HAP-1 (cell line): Measurements from ENCODE around the gene SENP1.
"Not testable (repeated sequence)": the region's sequence is repeated elsewhere in the genome, so short reads cannot be mapped to it uniquely, and the experiment has no call there.

Source experiments
- DNase-seq, 2 experiments: peaks; one replicate each; pipeline ENCODE4 v3.0.0-alpha.2; 2016 to 2020; ENCODE audit warnings: low spot score in 2 of 2
- H3K27me3 ChIP-seq: fragments of 250-450 bp; sonication (Bioruptor Pico); 2 replicates; pipeline ENCODE4 v1.5.1; 2020; ENCODE audit warnings: low read depth, mild to moderate bottlenecking, moderate library complexity
- H3K36me3 ChIP-seq: fragments of 250-450 bp; sonication (Bioruptor Pico); replicated peaks from 2 replicates; pipeline ENCODE4 v1.5.1; 2020; ENCODE audit warnings: mild to moderate bottlenecking
- H3K4me1 ChIP-seq: fragments of 250-450 bp; sonication (Bioruptor Pico); 2 replicates; pipeline ENCODE4 v1.5.1; 2020; ENCODE audit warnings: mild to moderate bottlenecking
- H3K4me3 ChIP-seq: fragments of 250-450 bp; sonication (Bioruptor Pico); 2 replicates; pipeline ENCODE4 v1.5.1; 2020; ENCODE audit warnings: mild to moderate bottlenecking, moderate library complexity
- H3K9me3 ChIP-seq: fragments of 250-450 bp; sonication (Bioruptor Pico); 2 replicates; pipeline ENCODE4 v1.5.1; 2020; ENCODE audit warnings: mild to moderate bottlenecking, moderate library complexity
- in situ Hi-C: fragments of 300-500 bp; cut with MboI; formaldehyde crosslinking; loops from 3 replicates; pipeline ENCODE4 v1.14.3; 2020; ENCODE audit warnings: low sequenced_read_pairs, inconsistent platforms, mixed read lengths

SENP1 gene

DNA sequence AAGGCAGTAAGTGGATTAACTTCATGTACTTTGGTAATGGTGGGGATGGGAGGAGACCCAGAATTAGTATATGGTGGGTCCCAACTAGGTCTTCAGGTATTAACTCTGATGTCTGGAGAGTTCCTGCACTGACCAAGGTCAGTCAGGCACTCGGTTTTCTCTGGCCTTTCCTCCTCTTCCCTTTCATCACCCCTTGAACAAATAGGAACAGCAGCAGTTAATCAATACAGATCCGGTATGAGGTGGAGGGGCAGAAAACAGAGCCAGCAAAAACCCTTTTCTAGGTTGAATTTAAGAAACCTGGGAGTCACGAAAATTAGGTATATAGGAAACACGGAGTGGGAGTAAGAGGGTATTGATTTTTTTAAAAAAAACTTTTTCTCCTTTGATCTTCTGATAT lies 17.3 kb upstream of the SENP1 start:
- Histone ChIP-seq H3K36me3 (peaks cover 48% of the 10 kb centered on the region), H3K4me1 (peaks cover 27% of the 10 kb centered on the region), H3K9me3 (no peaks in the 10 kb centered on the region), H3K27me3 (no peaks in the 10 kb centered on the region), H3K4me3 (no peak overlapping the region)
- DNase-seq, result no peak
- in situ Hi-C loops, result no loop called here

DNA sequence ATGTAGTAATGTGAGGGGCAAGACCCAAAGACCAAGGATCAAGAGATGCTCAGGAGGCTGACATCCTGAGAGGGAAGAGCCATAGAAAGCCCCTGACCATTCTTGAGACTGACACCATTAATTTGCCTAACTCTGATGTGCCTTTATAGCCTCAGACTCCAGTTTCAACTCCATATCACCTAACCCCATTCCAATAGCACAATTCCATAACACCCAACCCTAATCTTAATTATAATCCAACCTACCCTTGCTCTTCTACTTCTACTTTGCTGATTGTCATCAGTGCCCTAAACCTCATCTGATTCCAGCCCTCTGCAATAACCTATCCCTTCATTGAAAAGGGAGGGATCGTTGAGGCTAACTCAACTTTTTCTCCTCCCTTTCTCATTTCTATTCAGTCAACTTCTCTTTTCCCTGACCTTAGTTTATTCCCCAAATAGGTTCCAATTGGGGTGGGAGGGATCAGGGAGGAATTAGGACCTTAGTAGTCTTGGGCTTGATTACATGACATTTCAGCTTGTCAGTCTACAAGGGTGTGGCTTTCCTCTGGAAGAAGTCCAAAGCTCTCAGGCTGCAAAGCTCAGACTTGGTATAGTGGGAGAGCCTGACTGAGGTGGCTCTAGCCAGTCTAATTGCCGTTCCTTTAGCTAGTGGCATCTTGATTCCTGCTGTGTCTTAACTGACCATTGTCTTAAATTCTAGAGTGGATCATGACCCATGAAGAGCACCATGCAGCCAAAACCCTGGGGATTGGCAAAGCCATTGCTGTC lies 16.4 kb upstream of the SENP1 start:
- in situ Hi-C loops, result no loop called here
- H3K36me3 ChIP-seq, result peaks cover 38% of the 10 kb centered on the region

DNA sequence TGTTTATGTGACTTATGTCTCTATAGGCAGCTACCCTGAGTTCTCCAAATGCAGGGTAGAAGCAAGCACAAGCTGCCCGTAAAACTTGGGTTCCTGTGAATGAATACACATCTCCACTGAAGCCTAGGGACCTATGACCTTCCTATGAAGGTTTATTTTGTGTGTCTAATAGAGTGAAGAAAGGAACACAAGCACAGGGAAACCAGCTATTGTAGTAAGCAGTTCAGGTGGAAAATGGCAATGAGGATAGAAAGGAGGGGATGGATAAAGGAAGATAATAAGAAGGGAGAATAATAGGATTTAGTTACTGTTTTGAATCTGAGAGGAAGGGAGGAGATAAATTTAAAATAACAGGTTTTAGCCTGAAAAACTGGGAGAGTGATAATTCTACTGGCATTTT lies 15.6 kb upstream of the SENP1 start:
- H3K4me3 ChIP-seq, result no peak overlapping the region
- peaks cover 29% of the 10 kb centered on the region for H3K4me1 ChIP-seq
- in situ Hi-C loops, result no loop called here
- peaks cover 11% of the 10 kb centered on the region; the same call in 1 of the 2 replicates for H3K27me3 ChIP-seq
- peak in 1 of 2 experiments; percentile 37 for DNase-seq
- H3K9me3 ChIP-seq, result no peaks in the 10 kb centered on the region
- peaks cover 31% of the 10 kb centered on the region for H3K36me3 ChIP-seq

More for the DNA sequence above, 16.4 kb upstream of the SENP1 start:
- DNase-seq, result no peak
- Histone ChIP-seq H3K4me1 (peaks cover 29% of the 10 kb centered on the region), H3K4me3 (no peak overlapping the region), H3K27me3 (peaks cover 6% of the 10 kb centered on the region; the same call in 1 of the 2 replicates), H3K9me3 (no peaks in the 10 kb centered on the region)

DNA sequence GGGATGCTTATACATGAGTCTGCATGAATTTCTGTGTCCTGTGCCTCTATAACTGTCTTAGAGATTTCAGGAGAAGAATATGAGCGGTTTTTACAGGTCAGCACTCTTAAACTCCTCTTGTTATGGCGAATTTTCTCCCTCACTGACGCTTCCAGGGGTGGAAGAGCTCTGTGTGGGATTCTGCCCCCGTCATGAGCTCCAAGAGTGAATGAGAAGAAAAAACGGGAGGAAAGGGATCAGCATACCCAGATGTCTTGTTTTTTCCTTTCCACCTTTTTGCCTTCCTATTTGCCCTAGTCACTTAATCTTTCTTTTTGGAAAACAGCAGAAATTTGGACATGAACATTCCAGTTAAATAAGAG lies 13.9 kb upstream of the SENP1 start:
- H3K36me3 ChIP-seq, result peaks cover 18% of the 10 kb centered on the region
- H3K9me3 ChIP-seq, result no peaks in the 10 kb centered on the region
- H3K4me3 ChIP-seq, result peak overlapping the region; percentile 68
- in situ Hi-C loops, result no loop called here
- peaks cover 29% of the 10 kb centered on the region for H3K4me1 ChIP-seq
- peaks cover 11% of the 10 kb centered on the region; the same call in 1 of the 2 replicates for H3K27me3 ChIP-seq
- DNase-seq, result no peak

DNA sequence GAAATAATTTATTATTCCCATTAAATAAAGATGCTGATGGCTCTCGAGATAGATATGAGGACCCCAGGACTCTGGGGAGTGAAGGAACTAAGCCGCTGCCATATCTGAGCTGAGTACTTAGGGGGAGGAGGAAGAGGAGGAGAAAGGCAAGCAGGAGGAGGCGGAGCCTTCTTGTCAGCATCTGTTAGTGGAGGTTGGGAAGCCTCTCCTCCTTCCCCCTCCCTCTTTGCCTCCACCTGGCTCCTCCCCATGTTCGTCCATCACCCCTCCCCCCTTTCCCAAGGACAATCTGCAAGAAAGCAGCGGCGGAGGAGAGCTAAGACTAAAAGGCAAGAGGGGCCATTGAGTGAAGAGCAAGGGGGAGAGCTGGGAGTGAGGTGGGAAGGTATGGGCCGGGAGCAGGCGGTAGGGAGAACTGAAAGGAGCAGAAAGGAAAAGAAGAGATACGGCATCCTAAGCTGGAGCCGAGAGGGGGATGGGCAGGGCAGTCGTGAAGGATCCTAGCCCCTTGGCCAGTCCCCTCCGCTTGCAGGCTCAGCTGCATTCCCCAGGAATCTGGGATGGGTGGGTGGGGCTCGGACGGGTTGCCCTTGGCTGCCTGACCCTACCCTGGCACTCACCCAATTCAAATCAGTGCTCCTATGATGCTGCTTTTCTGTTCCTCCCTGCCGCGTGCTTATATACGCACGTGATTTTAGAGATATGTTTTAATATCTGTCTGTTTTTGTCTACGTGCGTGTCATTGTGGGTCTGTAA lies 13.4 kb upstream of the SENP1 start, which contains the start of gene PFKM:
Gene PFKM (plus strand): TSS at position 287 of the 756 bp plus-strand sequence. CDS start 3,411 bp downstream, outside the sequence.
- H3K4me3 ChIP-seq, result peak within 1 kb of the TSS; percentile 68
- H3K9me3 ChIP-seq, result no peaks in the 10 kb centered on the region
- in situ Hi-C loops, result no loop called here
- peaks cover 11% of the 10 kb centered on the region; the same call in 1 of the 2 replicates for H3K27me3 ChIP-seq
- peaks cover 29% of the 10 kb centered on the region for H3K4me1 ChIP-seq
- DNase-seq, result peak; percentile 97 to 98
- H3K36me3 ChIP-seq, result peaks cover 16% of the 10 kb centered on the region

DNA sequence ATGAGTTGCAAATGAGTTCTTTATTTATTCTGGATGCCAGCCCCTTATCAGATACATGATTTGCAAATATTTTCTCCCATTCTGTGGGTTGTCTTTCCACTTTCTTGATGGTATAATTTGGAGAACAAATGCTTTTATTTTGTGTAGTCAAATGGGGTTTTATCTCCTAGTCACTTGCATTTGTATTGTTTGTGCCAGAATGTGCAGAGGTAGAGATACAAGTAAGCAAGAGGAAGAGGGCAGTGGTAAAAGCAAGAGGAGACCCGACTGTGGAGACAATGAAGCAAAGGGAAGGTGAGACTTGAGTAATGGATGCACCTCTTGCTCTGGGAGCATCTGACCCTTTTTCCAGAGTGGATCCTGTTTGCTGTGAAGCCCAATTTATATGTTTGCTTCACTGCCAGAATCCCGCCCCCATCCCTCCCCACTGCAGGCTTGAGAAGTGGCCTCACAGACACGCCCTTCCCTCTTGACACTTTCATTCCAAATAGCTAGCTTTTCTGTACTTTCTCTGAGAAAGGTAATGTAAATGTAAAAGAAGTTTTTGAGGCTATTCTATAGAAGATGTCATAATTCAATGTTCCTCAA lies 12.5 kb upstream of the SENP1 start:
- DNase-seq, result peak in 1 of 2 experiments; percentile 39
- in situ Hi-C loops, result no loop called here
- Histone ChIP-seq H3K36me3 (peaks cover 9% of the 10 kb centered on the region), H3K4me3 (peak overlapping the region; percentile 68; the same call in 1 of the 2 replicates), H3K4me1 (peaks cover 29% of the 10 kb centered on the region), H3K9me3 (no peaks in the 10 kb centered on the region), H3K27me3 (peaks cover 11% of the 10 kb centered on the region; the same call in 1 of the 2 replicates)

DNA sequence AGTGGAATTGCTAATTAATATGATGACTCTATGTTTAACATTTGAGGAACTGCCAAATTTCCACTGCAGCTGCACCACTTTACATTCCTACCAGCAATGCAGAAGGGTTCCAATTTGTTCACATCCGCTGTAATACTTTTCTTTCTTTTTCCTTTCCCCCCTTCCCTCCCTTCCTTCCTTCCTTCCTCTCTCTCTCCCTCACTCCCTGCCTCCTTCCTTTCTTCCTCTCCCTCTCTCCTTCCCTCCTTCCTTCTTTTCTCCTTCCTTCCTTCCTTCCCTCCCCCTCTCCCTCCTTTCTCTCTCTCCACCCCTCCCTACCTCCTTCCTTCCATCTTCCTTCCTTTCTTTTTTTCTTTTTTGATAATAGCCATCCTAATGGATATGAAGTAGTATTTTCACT lies 10.1 kb upstream of the SENP1 start:
- H3K9me3 ChIP-seq, result no peaks in the 10 kb centered on the region
- peaks cover 11% of the 10 kb centered on the region; the same call in 1 of the 2 replicates for H3K27me3 ChIP-seq
- H3K4me3 ChIP-seq, result no peak overlapping the region
- no peak for DNase-seq
- in situ Hi-C loops, result no loop called here
- peaks cover 19% of the 10 kb centered on the region for H3K4me1 ChIP-seq
- no peaks in the 10 kb centered on the region for H3K36me3 ChIP-seq

DNA sequence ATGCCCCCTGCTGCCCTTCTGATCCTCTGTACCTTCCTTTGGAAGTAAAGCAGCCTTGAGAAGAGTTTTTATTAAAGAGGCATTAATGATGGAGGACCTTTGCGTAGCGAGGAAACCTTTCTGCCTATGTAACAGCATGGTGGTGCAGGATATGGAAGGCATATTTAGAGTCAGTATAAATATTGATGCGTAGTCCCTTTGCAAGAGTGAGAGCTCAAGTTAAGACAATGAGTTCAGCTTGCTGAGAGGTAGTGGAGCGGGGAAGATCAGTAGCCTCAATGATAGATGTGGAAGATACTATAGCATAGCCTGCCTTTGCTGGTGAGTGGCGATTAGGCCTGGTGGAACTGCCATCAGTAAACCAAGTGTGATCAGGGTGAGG lies 5.4 kb upstream of the SENP1 start:
- H3K36me3 ChIP-seq, H3K27me3 ChIP-seq, in situ Hi-C loops, H3K4me3 ChIP-seq, H3K4me1 ChIP-seq, DNase-seq, H3K9me3 ChIP-seq: not testable (repeated sequence)

DNA sequence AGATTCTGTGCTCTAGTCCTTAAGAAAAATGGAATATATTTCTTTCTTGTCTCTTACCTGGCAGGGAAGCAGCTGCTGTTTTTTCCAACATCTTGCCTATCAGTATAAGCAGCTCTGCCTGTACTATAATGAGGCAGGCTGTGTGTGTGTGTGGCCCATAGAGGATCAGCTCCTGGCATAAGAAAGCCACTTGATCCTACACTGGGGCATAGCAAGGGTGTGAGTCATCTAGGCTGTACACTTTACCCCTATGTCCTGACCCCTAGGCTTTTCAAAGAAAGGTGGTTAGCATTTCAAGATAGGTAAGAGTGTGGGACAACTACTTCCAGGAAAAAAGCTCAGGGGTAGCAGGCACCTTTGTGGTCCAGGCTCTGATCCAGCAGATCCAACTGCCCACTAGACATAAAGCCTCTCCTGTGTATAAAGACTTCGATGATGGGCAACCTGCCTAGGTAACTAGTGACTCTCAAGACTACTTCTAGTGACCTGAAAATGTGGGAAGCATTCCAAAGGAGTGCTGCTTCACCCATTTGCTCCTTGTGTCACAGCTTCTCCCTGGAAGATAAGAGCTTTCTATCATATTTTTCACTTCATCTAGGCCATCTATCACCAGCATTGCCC lies 4.9 kb upstream of the SENP1 start:
- H3K4me1 ChIP-seq, result peaks cover 4% of the 10 kb centered on the region; the same call in 1 of the 2 replicates
- peaks cover 5% of the 10 kb centered on the region for H3K27me3 ChIP-seq
- no peak overlapping the region for H3K4me3 ChIP-seq
- no peaks in the 10 kb centered on the region for H3K9me3 ChIP-seq
- no peak for DNase-seq
- H3K36me3 ChIP-seq, result no peaks in the 10 kb centered on the region
- in situ Hi-C loops, result no loop called here

DNA sequence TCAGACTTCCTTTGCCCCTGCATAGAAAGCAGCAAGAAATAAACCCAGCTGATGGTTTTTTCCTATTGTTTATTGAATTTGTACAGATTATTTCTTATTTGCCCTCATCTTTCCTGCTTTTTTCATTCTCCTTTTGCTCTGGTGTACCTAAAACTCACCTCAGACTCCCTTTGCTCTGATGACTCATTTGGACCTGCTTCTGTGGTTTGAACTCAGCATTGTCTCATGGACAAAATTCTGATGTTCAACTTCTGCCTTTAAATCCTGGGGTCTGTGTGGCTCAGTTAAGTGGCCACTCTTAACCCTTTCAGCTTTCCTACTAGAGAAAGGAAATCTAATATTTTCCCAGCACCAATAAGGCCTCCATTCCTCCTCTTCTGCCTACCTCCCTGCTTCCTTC lies 3.5 kb upstream of the SENP1 start:
- H3K27me3 ChIP-seq, result peaks cover 5% of the 10 kb centered on the region
- no peak for DNase-seq
- in situ Hi-C loops, result no loop called here
- H3K4me3 ChIP-seq, result no peak overlapping the region
- peaks cover 4% of the 10 kb centered on the region; the same call in 1 of the 2 replicates for H3K4me1 ChIP-seq
- H3K36me3 ChIP-seq, result no peaks in the 10 kb centered on the region
- H3K9me3 ChIP-seq, result no peaks in the 10 kb centered on the region

DNA sequence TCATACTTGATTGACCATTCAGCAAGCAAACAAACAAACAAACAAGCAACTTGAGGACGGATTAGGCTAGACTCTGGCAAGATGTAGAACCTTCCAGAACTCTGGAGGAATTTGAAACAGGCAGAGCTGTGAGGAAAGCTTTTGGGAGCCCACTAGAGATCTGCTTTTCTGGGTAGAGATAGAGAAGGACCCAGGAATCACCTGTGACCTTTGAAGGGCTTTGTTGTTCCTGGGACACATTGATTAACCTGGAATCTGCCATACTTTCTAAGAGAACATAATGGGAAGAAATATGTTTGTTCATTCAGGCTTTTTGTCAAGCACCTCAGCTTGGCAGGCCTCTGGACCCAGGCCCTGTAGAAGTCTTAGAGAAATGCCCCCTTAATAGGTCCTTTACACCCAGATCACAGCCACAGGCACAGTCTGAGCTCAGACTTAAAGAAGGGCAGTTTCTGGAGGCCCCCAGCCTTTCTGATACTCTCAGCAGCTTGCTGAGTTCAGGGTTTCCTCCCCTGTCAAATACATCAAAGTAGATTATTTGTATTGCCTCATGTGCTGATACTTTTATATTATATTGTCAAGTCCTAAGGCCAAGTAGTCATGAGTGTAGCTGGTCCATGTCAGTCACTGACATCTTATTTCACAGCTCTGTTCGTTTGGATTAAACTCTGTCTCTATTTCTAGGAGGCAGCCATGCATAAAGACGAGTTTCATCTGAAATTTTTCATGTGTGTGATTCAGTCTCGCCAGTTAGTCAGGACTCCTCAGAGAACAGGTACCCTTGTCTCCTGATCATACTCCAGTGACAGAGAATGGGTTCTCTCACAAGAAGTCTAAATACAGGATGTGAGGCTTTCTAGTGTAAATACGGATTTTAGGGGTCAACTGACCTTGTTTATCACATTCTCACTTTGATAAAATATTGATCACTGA lies 1.1 kb upstream of the SENP1 start:
- in situ Hi-C loops, result no loop called here
- H3K9me3 ChIP-seq, result no peaks in the 10 kb centered on the region
- H3K36me3 ChIP-seq, result no peaks in the 10 kb centered on the region
- peaks cover 17% of the 10 kb centered on the region for H3K4me1 ChIP-seq
- no peak for DNase-seq
- peaks cover 5% of the 10 kb centered on the region for H3K27me3 ChIP-seq
- peak overlapping the region; percentile 85 for H3K4me3 ChIP-seq

DNA sequence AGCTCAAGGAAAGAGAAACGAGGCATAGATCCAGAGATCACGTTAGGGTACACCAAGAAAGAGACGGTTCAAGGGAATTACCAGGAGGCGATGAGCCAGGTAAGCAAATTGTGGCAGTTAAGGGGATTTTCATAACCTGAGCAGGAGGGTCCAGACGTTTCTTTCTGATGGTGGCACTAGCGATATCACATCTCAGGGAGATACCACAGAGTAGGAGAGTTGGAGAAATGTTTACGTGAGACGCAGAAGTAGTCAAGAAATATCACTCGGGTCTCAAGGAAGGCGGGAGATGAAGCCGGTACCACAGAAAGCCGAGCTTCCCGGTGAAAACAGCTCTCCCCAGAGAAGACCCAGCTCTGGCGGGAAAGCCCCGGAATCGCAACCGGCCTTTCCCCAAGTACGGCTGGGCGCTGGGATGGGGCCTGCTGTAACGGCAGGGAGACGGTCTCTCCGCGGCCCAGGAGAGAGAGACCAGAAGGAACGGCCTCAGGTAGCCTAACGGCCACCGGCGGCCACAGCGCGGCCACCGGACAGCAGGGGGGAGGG lies 485 bp downstream of the SENP1 start:
- no peaks in the 10 kb centered on the region for H3K9me3 ChIP-seq
- no peak for DNase-seq
- peaks cover 5% of the 10 kb centered on the region for H3K27me3 ChIP-seq
- no peaks in the 10 kb centered on the region; the same call in 1 of the 2 replicates for H3K36me3 ChIP-seq
- H3K4me1 ChIP-seq, result peaks cover 17% of the 10 kb centered on the region
- peak overlapping the region; percentile 85 for H3K4me3 ChIP-seq
- in situ Hi-C loops, result no loop called here
